ENCODE data around the gene PTPDC1.

GRCh38 chr9:94056442-94056974 is 27.8 kb upstream of the PTPDC1 start:
- TF ChIP-seq CTCF (IDR thresholded peaks at IDR 0.05) (no peak), POLR2A (IDR thresholded peaks at IDR 0.05) (peak in 2 of 3 donors; percentile 25 to 46)
